HG03066 (cell line): ENCODE results near the gene GRHL3.

Experiments
- ATAC-seq: cut with Tn5 transposase; IDR thresholded peaks from one replicate; pipeline ENCODE4 v1.9.1; 2021; ENCODE audit warnings: low read depth; ENCODE audit not compliant: unreplicated experiment

GRHL3 gene

DNA sequence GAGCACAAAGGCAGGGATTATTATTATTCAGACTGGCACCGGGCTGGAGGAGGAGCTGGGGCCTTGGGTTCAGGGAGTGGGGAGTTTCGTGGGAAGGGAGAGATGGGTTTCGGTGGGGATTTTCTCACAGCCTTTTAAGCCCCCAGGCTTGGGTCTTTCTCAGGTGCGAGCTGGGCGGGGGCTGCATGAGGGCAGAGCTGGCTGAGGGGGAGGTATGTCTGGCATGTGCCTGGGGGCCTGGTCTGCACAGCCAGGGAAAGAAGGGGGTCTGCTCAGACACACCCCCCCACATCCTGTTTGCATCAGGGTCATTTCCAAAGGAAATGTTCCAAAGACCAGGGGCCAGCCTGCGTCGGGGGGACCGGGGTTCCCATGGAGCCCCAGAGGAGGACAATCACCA, 21.6 kb downstream of the GRHL3 start:
- no peak for ATAC-seq

DNA sequence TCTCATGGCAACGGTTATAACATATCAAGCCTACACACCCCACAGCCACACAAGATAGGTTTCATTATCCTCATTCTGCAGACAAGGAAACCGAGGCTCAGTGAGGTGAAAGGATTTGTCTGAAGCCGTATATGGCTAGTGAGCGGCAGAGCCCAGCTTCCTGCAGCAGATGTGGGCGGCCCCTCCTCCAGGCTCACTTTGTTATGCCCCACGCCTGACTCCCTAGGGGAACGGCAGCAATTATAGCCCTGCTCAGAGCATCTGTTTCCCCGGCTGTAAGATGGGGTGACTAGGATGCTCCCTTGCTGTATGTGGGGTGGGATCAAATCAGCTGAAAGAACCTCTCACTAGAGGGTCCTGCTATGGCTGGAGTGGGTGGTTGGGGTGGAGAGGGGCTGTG, 22.1 kb downstream of the GRHL3 start:
- no peak for ATAC-seq

DNA sequence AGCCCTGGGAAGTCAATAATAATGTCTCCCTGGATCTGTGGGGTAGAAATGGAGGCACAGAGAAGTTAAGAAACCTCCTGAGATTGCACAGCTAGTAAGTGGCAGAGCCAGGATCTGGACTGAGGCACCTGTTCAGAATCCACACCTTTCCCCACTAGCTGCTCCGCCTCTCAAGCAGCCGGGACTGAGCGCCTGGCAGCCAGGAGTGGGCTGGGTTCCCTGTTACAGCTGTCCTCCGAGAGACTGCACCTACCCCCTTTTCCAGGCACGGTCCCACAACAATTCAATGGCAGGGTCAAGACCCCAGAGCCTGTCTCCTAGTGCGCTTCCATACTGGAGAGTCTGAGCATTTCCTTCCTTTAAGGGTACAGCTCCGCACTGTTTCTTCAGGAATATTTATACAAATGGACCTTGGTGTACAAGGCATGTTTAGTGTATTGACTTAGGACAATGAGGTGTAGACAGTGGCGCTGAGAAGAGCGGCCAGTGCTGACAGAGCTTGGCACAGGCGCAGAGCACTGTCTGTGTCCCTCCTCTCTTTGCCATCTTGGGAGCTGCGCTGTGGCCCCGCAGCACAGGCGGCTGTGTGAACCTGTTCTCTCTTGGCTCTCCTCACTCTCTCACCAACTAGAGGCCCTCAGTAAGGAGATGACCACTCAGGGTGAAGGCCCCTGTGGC, 24.4 kb downstream of the GRHL3 start:
- ATAC-seq: no peak

DNA sequence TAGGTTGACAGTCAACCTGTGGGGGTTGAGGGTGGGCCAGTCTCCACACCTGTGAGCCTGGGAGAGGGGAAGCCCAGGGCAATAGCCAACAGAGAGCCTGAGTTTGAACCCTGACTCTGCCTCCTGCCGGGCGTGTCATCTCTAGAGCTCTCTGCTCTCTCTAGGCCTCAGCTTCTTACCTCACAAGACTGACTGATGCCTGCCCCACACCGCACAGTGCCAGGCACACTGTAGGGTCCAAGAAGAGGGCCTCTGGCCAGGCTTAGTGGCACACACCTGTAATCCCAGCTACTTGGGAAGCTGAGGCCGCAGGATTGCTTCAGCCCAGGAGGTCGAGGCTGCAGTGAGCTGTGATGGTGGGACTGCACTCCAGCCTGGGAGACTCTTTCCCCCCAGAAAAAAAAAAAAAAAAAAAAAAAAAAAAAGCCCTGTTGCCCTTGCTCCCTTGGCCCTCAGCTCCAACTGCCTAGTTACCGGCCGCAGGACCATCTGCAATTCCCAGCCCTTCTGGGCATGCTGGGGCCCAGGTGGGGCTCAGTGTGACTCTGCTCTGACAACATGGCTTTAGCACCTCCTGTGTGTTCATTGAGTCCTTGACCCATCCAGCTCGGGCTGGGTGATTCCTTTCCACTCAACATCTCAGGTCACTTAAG, 25.1 kb downstream of the GRHL3 start:
- ATAC-seq: no peak

DNA sequence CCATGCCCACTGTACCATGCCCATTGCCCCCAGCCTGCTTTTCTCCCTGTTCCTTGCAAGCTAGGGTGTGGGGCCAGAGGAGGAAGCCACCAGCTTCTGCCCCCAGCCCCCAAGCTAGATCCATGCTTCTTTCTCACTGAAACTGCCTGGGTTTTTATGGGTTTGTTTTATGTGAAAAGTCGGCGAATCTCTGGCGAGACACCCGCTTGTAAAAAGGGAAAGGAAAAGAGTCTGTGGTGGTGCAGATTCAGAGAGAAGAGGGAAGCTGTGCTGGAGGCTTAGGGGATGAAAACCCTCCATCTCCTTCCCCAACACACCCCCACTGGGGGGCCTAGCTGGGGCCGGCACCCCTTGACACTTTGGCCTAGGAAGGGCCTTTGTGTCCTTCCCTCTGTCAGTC, 26.2 kb downstream of the GRHL3 start:
- ATAC-seq: no peak

DNA sequence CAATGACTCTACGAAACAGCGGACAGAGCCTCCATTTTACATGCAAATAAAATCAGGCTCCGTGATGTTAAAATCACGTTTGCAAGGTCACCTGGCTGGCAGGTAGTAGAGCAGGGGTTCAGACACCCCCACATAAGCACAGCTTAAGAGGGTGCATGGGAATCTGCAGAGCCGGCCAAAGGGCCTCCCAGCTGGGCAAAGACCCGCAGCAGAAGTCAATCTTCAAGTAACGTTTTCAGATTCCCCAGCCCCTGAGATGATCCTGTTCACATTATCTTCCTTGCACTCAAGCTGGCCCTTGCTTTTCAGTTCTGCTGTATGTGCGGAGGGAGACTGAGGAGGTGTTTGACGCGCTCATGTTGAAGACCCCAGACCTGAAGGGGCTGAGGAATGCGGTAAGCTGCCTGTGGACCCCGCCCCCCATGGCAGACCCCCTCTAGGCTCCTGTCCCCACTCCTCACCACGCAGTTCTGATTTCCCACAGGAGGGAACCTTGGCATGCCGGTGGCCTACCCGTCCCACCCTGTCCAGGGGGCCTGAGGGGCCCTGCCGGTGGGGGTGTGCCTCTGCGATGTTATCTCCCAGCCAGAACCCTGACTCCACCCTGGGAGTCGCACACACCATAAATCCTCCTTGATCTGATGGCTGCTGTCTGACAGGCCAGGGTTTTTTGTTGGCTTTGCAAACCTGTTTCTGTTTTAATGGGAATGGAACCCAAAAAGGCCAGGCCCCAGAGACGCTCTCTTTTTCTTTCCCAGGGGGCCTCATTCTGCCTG, 28.2 kb downstream of the GRHL3 start:
- no peak for ATAC-seq

DNA sequence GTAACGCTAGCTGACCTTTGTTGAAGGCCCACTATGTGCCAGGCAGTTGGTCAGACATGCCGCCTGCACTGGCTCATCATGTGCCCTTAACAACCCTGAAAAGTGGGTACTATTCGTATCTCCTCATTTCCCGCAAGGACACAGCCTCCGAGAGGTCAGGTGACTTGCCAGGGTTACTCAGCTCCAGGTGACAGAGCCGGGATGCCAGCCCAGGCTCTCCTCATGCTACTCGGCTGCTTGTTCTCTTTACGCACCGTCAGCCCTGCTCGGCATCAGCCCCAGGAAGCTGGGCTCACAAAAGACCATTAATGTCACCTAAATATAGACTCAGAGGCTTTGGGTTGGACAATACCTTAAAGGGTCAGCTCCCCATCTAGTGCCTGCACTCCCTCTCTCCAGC, 29.0 kb downstream of the GRHL3 start:
- no peak for ATAC-seq

DNA sequence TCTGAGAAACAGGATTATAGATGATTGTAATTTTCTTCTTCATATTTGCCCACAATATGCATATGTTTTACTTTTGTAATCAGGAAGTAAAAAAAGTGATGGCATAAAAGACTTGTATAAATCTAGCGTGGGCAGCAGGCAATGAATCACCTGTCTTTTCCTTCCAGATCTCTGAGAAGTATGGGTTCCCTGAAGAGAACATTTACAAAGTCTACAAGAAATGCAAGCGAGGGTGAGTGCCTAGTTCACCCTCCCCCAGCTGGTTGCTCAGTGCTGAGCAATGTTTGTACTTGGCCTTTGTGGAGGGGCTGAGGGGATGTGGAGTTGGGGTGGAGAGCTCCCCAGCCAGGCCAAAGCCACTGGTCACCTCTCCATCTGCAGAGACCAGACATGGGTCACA, 30.7 kb downstream of the GRHL3 start:
- ATAC-seq: no peak

DNA sequence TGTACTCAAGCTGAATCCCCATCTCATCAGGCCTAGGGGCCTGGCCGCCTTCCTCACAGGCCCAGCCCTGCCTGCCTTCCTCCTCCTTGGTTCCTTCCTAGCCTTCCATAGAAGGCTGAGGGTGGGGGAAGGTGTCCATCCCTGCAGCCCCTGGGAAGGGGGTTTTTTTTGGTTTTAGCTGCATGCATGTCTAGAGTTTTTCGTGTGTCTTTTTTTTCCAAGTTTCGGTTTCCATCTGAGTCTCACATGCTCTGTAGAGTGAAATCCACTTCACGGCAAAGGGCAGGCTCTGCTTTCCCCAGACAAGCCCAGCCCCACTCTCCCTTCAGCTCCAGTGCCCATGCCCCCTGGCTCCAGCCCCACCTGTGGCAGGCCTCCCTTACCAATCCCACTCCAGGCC, 32.1 kb downstream of the GRHL3 start:
- ATAC-seq: no peak

DNA sequence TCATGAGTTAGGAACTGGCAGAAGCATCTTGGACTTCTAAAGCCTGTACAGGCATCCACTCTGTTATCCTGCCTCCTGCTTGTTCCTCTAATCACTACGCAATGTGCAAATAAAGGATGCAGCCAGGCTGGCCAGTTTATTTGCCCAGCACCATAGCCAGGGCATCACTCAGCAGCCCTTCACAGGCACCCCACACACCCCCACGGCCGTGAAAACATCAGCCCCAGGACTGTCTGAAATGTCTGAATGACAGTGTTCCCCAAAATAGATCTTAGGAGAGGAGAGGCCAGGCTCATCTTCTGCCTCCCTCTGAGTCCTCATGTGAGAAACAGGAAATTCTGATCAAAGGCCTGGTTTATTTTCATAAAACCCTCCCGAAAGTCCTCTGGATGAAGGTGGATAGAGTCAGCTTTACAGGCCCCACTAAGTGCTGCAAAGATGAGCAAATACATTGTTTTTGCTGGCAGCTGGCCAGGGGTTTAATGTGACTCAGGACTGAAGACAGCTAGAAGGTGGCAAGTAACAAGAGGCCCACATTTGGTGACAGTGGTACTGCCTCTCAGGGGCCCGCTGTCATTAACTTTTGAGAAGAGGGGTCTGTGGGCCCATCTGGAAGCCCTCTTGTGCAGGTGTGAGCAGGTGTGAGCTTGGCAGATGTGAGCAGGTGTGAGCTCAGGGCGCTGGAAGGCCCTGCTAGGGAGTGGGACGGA, 32.9 kb downstream of the GRHL3 start:
- ATAC-seq: no peak

DNA sequence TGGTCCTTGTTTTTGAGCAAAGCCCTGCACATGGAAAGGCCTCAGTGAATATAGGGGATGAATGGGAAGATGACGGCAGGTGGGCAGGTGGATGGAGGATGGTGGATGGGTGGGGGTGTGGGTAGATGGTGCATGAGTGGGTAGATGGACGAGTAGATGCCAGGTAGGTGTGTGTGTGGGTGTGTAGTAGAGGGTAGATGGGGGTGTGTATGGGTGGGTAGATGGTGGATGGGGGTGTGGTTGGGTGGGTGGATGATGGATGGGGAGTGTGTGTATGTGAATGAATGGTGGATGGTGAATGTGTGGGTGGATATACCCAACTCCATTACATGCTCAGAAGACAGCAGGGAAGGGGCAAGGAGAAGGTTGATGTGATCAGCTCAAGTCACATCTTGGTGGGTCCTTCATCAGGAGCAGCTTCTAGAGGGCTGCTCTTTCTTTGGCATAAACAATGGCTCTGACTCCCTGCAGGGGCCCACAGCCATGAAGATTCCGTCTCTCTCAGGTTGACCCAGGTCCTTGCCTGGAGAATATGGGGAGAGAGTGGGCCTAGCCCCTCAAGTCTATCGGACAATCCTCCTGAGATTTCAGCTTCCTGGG, 34.2 kb downstream of the GRHL3 start:
- ATAC-seq: no peak

DNA sequence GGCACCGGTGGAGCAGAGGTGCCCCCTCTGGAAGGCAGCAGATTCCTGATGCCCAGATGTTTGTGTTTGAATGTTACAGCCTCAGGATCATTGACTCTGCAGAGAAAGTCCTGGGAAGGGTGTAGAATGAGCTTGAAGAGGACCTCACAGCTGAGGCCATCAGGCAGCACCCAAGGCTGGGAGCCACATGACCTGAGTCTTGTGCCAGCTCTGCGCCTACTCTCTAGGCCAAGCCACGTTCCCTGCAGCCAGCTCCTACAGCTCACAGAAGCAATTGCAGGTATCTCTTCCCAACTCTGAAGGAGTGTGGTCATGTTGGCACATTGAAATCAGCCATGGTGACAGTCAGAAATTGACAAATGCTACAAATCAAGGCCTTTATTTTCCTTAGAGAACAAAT, 36.3 kb downstream of the GRHL3 start:
- no peak for ATAC-seq

DNA sequence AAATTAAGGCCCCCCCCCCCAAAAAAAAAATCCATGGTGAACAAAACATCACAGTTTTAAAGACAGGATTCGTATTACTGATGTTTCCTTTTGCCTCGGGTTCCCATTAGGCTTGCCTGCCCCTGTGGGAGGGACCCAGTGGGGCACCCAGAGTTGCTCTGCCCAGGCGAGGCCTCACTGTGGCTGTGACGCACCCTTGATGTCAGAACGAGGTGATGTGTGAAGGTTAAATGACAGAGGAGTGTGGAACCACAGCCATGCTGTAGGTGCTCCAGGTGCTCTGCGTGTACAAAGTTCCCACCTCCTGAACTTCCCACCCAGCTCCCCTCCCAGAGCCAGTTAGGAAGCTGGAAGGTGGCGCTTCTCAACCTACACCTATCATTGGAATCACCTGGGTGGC, 37.9 kb downstream of the GRHL3 start:
- ATAC-seq: no peak

DNA sequence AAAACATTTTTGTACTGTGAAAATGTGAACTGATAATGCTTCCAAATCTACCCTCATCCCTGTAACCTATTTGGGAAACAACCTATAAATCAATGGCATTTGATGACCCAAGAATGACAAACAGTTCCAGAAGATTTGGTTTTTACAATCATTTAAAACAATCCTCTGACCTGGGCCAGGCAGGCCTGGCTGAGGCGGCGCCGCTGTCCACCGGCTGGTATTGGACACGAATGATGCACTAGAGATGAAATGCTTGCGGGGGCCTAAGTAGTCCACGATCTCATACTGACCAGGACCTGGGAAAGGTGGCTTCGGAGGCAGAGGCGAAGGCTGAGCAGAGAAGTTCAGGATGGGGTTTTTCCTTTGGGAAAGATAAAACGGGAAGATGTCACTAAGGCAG, 41.5 kb downstream of the GRHL3 start:
- ATAC-seq: no peak

DNA sequence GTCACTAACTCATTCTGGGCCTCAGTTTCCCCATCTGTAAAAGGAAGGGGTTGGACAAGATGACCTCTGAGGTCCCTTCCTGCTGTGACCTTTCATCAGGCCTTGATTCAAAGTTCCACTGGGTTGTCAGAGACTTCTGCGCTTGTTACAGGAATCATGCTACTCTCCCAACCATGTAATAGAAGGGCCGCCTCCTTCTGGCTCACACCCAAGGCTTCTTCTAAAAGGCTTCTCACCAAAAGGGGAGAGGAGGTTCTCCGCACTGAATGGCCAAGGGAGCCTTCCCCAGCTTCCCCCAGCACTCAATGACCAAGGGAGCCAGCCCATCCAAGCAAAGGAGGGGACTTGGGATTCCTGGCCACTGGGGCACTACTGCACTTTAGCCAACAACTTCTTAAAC, 42.7 kb downstream of the GRHL3 start:
- no peak for ATAC-seq

DNA sequence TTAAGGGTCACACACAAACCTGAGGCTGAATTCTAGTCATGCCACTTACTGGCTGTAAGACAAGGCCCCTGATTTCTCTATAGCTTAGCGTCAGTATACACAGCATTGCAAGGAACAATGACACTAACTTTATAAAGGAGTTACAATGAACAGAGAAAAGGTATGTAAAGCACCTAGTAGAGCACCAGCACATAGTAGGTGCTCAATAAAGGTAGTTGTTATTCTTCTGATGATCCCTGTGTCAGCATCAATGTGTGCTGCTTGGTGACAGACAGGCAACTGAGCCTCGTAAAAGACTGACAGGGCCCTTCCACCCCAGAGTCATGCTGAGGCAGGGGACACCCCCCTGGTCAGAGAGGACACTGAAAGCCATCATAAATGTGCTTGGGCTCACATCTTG, 43.2 kb downstream of the GRHL3 start:
- no peak for ATAC-seq

DNA sequence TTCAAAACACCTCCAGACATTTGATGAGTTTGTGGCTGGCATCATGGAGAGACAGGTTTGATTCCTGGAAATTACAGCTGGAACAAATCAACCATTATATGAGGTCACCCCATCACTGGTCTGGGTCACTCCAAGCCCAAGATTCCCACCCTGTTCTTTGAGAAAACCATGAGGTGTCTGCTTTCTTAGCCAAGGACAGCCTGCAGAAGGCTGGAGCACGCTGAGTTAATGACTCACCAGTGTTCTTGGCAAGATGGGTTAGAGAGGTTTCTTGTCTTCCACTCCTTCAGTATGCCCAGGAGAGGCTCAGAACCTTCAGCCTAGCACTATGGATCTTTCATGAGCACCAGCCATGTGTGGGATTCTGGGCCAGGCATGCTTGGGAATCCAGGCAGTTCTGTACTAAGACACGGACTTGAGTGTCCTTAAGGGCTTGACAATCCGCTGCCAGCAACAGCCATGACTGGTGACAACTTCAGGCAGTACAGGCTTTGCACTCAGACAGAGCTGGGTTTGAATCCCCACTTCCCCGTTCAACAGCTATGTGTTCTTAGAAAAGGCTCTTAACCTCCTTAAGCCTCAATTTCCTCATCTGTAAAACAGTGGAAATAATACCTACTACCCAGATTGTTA, 43.9 kb downstream of the GRHL3 start:
- ATAC-seq: no peak

DNA sequence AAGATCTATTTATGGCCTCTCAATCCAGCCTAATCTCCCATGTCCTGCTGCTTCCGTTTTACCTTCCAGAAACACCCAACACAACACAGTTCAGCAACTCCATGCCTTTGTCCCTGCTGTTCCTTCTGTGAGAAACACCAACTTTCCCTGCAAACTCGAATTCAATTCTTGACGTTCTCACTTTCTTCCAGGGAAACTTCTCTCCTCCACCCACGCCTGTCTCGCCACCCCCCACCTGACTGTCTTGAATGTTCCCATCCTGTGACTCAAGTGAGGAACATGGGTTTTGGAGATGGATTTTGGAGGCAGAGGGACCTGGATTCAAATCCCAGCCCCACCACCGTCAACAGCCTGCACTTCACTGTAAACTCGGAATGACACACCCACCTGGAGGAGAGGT, 44.8 kb downstream of the GRHL3 start:
- ATAC-seq: no peak

DNA sequence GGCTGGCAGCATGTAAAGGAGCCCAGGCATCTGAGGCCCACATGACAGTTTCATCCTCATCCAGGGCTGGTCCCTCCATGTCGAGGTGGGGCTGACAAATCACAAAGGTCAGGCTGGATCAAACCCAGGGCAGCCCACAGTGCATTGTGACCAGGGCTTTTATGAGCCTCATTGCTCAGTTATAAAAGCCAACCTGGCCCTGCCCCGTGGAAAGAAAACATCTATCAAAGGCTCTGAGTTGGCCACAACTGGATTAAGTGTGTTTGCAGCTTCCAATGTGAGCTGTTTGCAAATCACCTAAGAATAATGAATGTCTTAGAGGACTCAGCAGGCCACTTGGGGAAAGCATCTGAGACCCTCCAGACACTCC, 45.4 kb downstream of the GRHL3 start:
- no peak for ATAC-seq

DNA sequence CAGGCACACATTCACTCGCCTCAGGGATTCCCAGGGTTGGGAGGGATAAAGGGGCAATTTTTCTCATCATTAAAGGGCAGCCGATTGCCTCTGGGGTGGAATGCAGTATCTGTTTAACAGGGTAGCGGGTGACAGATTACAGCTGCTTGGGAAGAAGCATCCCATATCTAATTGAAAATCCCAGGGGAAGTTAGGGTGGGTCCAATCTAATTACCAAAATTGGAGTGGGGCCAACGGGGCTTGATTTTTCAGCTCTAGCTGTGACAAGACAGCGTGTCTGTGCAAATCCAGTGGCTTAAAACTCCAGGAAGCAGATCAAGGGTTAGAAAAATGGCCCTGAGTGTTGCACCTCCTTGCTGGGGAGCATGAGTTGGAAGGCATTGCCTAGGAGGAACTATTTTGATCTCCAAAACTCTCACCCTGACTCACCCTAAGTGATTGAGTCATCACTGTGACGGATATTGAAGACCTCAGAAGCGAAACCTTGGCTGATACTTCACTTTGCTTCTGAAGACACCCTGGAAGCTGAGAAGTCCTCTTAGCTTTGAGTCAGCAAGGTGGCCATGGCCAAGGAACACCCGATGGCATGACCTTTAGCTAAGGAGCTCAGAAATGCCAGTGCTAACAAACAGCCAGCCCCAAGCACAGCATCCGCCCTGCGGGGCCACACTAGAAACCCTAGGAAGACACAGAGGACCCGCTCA, 46.0 kb downstream of the GRHL3 start:
- no peak for ATAC-seq
